ENCODE data around the gene CSTF2T.
"Not testable (repeated sequence)": the region's sequence is repeated elsewhere in the genome, so short reads cannot be mapped to it uniquely, and the experiment has no call there.

CSTF2T gene

GRCh38 chr10:51696251-51696650 is 3.1 kb downstream of the CSTF2T start:
- no peak for DNase-seq

GRCh38 chr10:51694086-51694768 is 5.2 kb downstream of the CSTF2T start:
- DNase-seq: no peak

GRCh38 chr10:51691135-51691534 is 8.3 kb downstream of the CSTF2T start:
- DNase-seq: no peak

- no peak for DNase-seq
These were observed 9.9 kb downstream of the CSTF2T start for GRCh38 chr10:51689536-51689935.

GRCh38 chr10:51688826-51689225 is 10.6 kb downstream of the CSTF2T start:
- DNase-seq: not testable (repeated sequence)

GRCh38 chr10:51687296-51687695 is 12.1 kb downstream of the CSTF2T start:
- no peak for DNase-seq

- DNase-seq: no peak
These were observed 13.6 kb downstream of the CSTF2T start for GRCh38 chr10:51685768-51686167.

GRCh38 chr10:51683031-51683691 is 16.2 kb downstream of the CSTF2T start:
- DNase-seq: no peak

GRCh38 chr10:51679841-51680240 is 19.6 kb downstream of the CSTF2T start:
- no peak for DNase-seq

GRCh38 chr10:51675088-51675487 is 24.3 kb downstream of the CSTF2T start:
- DNase-seq: no peak

GRCh38 chr10:51672039-51672535 is 27.3 kb downstream of the CSTF2T start:
- no peak for DNase-seq

- DNase-seq: no peak
These were observed 30.4 kb downstream of the CSTF2T start for GRCh38 chr10:51669041-51669440.

- DNase-seq: no peak
These were observed 31.1 kb downstream of the CSTF2T start for GRCh38 chr10:51668336-51668689.

- DNase-seq: no peak
These were observed 31.6 kb downstream of the CSTF2T start for GRCh38 chr10:51667678-51668335.

GRCh38 chr10:51666456-51666855 is 32.9 kb downstream of the CSTF2T start:
- no peak for DNase-seq

- DNase-seq: no peak
These were observed 36.3 kb downstream of the CSTF2T start for GRCh38 chr10:51663086-51663485.

GRCh38 chr10:51659344-51659743 is 40.1 kb downstream of the CSTF2T start:
- no peak for DNase-seq

- DNase-seq: no peak
These were observed 41.4 kb downstream of the CSTF2T start for GRCh38 chr10:51658000-51658399.

GRCh38 chr10:51656503-51656902 is 42.9 kb downstream of the CSTF2T start:
- DNase-seq: no peak

- DNase-seq: no peak
These were observed 44.5 kb downstream of the CSTF2T start for GRCh38 chr10:51654918-51655317.

GRCh38 chr10:51653025-51653424 is 46.4 kb downstream of the CSTF2T start:
- no peak for DNase-seq

- DNase-seq: no peak
These were observed 48.3 kb downstream of the CSTF2T start for GRCh38 chr10:51651063-51651462.

GRCh38 chr10:51649064-51649463 is 50.3 kb downstream of the CSTF2T start:
- DNase-seq: no peak

All from CD4-positive, alpha-beta T cell treated with Interferon alpha-2 for 1 hour (primary cell).